ENCODE data around the gene MEIOB.
"Not testable (repeated sequence)": the region's sequence is repeated elsewhere in the genome, so short reads cannot be mapped to it uniquely, and the experiment has no call there.

The MEIOB gene

GRCh38 chr16:1906055-1906845, 34.3 kb upstream of the MEIOB start:
- DNase-seq, result no peak

- DNase-seq, result no peak
Measured at GRCh38 chr16:1903845-1904840, 32.2 kb upstream of the MEIOB start.

- DNase-seq, result no peak
Measured at GRCh38 chr16:1903220-1903574, 31.2 kb upstream of the MEIOB start.

GRCh38 chr16:1902547-1903219, 30.7 kb upstream of the MEIOB start:
- DNase-seq, result no peak

- DNase-seq, result no peak
Measured at GRCh38 chr16:1900452-1900774, 28.4 kb upstream of the MEIOB start.

- DNase-seq, result no peak
Measured at GRCh38 chr16:1899641-1900451, 27.9 kb upstream of the MEIOB start.

GRCh38 chr16:1897692-1898091, 25.7 kb upstream of the MEIOB start:
- not testable (repeated sequence) for DNase-seq

GRCh38 chr16:1895949-1896675, 24.1 kb upstream of the MEIOB start:
- no peak for DNase-seq

GRCh38 chr16:1895068-1895467, 23.1 kb upstream of the MEIOB start:
- no peak for DNase-seq

GRCh38 chr16:1890708-1891050, 18.7 kb upstream of the MEIOB start:
- no peak for DNase-seq

GRCh38 chr16:1890024-1890707, 18.2 kb upstream of the MEIOB start:
- DNase-seq, result no peak

- no peak for DNase-seq
Measured at GRCh38 chr16:1887711-1888354, 15.9 kb upstream of the MEIOB start.

- DNase-seq, result no peak
Measured at GRCh38 chr16:1884889-1885288, 12.9 kb upstream of the MEIOB start.

- DNase-seq, result no peak
Measured at GRCh38 chr16:1884155-1884760, 12.3 kb upstream of the MEIOB start.

GRCh38 chr16:1881172-1881571, 9.2 kb upstream of the MEIOB start:
- not testable (repeated sequence) for DNase-seq

GRCh38 chr16:1879477-1879876, 7.5 kb upstream of the MEIOB start:
- DNase-seq, result no peak

GRCh38 chr16:1878256-1878655, 6.3 kb upstream of the MEIOB start:
- no peak for DNase-seq

GRCh38 chr16:1877804-1878203, 5.8 kb upstream of the MEIOB start:
- no peak for DNase-seq

- no peak for DNase-seq
Measured at GRCh38 chr16:1877089-1877488, 5.1 kb upstream of the MEIOB start.

GRCh38 chr16:1876468-1876867, 4.5 kb upstream of the MEIOB start:
- DNase-seq, result no peak

Measured in activated CD4-positive, CD25-positive, alpha-beta regulatory T cell treated with anti-CD3 and anti-CD28 coated beads, Interleukin-2, amount 50 U/mL, for 72 hours (primary cell).